HG03439 (cell line): ENCODE measurements around the gene KCP.
"Not testable (repeated sequence)": the region's sequence is repeated elsewhere in the genome, so short reads cannot be mapped to it uniquely, and the experiment has no call there.

Experiments
- ATAC-seq: cut with Tn5 transposase; IDR thresholded peaks from one replicate; pipeline ENCODE4 v1.9.1; 2021; ENCODE audit warnings: mild to moderate bottlenecking, moderate library complexity; ENCODE audit not compliant: unreplicated experiment

Gene KCP

GRCh38 chr7:128910569-128910945 lies at the start of gene KCP:
Gene KCP, minus strand, starts transcription at chr7:128910709. Its CDS starts 33 bp downstream, at chr7:128910676.
- ATAC-seq = no peak

- ATAC-seq = no peak
Measured at GRCh38 chr7:128959296-128959695, 48.8 kb upstream of the KCP start.

- ATAC-seq = no peak
Measured at GRCh38 chr7:128955981-128956380, 45.5 kb upstream of the KCP start.

GRCh38 chr7:128954830-128955802 lies 44.6 kb upstream of the KCP start:
- ATAC-seq = no peak

GRCh38 chr7:128954150-128954549 lies 43.6 kb upstream of the KCP start:
- ATAC-seq = no peak

- no peak for ATAC-seq
Measured at GRCh38 chr7:128951296-128951695, 40.8 kb upstream of the KCP start.

GRCh38 chr7:128948976-128949760 lies 38.7 kb upstream of the KCP start:
- ATAC-seq = no peak

- no peak for ATAC-seq
Measured at GRCh38 chr7:128948312-128948973, 37.9 kb upstream of the KCP start.

- ATAC-seq = no peak
Measured at GRCh38 chr7:128947854-128948253, 37.3 kb upstream of the KCP start.

- ATAC-seq = no peak
Measured at GRCh38 chr7:128946936-128947830, 36.7 kb upstream of the KCP start.

GRCh38 chr7:128945668-128946366 lies 35.3 kb upstream of the KCP start:
- no peak for ATAC-seq

- ATAC-seq = no peak
Measured at GRCh38 chr7:128944487-128945236, 34.2 kb upstream of the KCP start.

GRCh38 chr7:128943251-128943650 lies 32.7 kb upstream of the KCP start:
- ATAC-seq = not testable (repeated sequence)

- no peak for ATAC-seq
Measured at GRCh38 chr7:128941946-128942526, 31.5 kb upstream of the KCP start.

- no peak for ATAC-seq
Measured at GRCh38 chr7:128941323-128941890, 30.9 kb upstream of the KCP start.

GRCh38 chr7:128940494-128941322 lies 30.2 kb upstream of the KCP start:
- ATAC-seq = peak; percentile 50

GRCh38 chr7:128939861-128940410 lies 29.4 kb upstream of the KCP start:
- ATAC-seq = peak; percentile 15
